HCT116 (cell line): ENCODE measurements around the gene ARVCF. TPM values are rescaled to one million over a fixed set of nuclear protein-coding genes. Genes with fewer than 3 reads are reported as not detected.
A peak's percentile ranks its signal among the peaks of the same experiment; 100 is the strongest.

Experiments
- ATAC-seq: fragments of 200-7000 bp; cut with Tn5 transposase; 2 replicates; pipeline ENCODE4 v1.9.1; 2020; ENCODE audit warnings: mild to moderate bottlenecking, moderate library complexity
- BruUV-seq: library from RNA; stranded (reverse); fragments of 400-500 nt; replicated peaks from 2 replicates; lab custom pipeline; 2021; lab: Mats Ljungman, UMichigan
- CTCF ChIA-PET: fragments of 300-600 bp; sonication (Branson Sonifier 250); formaldehyde crosslinking; loops from one replicate; lab custom pipeline; 2021; ENCODE audit warnings: antibody characterized with exemption; lab: Charles Lee
- POLR2A ChIA-PET: fragments of 300-600, 350-600 bp; sonication (Branson Sonifier 250); formaldehyde crosslinking; loops from one replicate; lab custom pipeline; 2021; ENCODE audit warnings: antibody characterized with exemption; lab: Charles Lee
- RAD21 ChIA-PET, 2 experiments: fragments of 300-600 bp; sonication (Branson Sonifier 250); formaldehyde crosslinking; loops; one replicate each; lab custom pipeline; 2023; ENCODE audit warnings: low total read pairs in 2 of 2; ENCODE audit not compliant: uncharacterized antibody in 2 of 2, unreplicated experiment in 2 of 2, low non-redundant PET in 1 of 2; lab: Charles Lee
- DNase-seq: peaks from one replicate; pipeline ENCODE4 v3.0.0-alpha.2; 2010; ENCODE audit warnings: low read depth, low spot score
- H2AFZ ChIP-seq: fragments of 200-600 bp; shearing (Covaris generic), sonication (generic); 2 replicates; pipeline ENCODE4 v1.6.1; 2017; ENCODE audit warnings: low read depth, mixed run types, mixed read lengths, antibody characterized with exemption, low read length; ENCODE audit not compliant: poor library complexity, severe bottlenecking
- H3K27ac ChIP-seq: 2 replicates; pipeline ENCODE4 v1.5.1; 2012; ENCODE audit warnings: low read depth, low read length
- H3K27me3 ChIP-seq: fragments of 200-600 bp; sonication (generic); 2 replicates; pipeline ENCODE4 v1.6.1; 2016; ENCODE audit warnings: mixed run types, low read length, mixed read lengths; ENCODE audit not compliant: insufficient read depth
- H3K36me3 ChIP-seq, 2 experiments: fragments of 200-500 bp in 1 of 2; fragments of 200-600 bp in 1 of 2; sonication (Bioruptor generic) in 1 of 2; sonication (generic) in 1 of 2; 2 replicates each; pipeline versions ENCODE4 v1.5.1 to v1.6.1; 2014 to 2016; ENCODE audit warnings: low read length in 2 of 2, inconsistent platforms in 1 of 2, mixed read lengths in 1 of 2, mixed run types in 1 of 2; ENCODE audit not compliant: insufficient read depth in 2 of 2, control insufficient read depth in 1 of 2
- H3K4me1 ChIP-seq, 2 experiments: fragments of 200-600 bp in 1 of 2; sonication (generic) in 1 of 2; 2 replicates each; pipeline versions ENCODE4 v1.5.1 to v1.6.1; 2012 to 2017; ENCODE audit warnings: low read length in 2 of 2, inconsistent platforms in 1 of 2, mild to moderate bottlenecking in 1 of 2, mixed read lengths in 1 of 2, mixed run types in 1 of 2, moderate library complexity in 1 of 2; ENCODE audit not compliant: insufficient read depth in 2 of 2, control insufficient read depth in 1 of 2
- H3K4me2 ChIP-seq: fragments of 200-600 bp; sonication (generic); 2 replicates; pipeline ENCODE4 v1.6.1; 2017; ENCODE audit warnings: mixed run types, low read length, mixed read lengths
- H3K4me3 ChIP-seq, 2 experiments: fragments of 200-600 bp in 1 of 2; sonication (generic) in 1 of 2; replicated peaks in 1 of 2; 2 replicates each; pipeline ENCODE4 v1.5.1; 2011 to 2016; ENCODE audit warnings: low read length in 2 of 2, control low read depth in 1 of 2, low read depth in 1 of 2, mild to moderate bottlenecking in 1 of 2, mixed read lengths in 1 of 2, mixed run types in 1 of 2
- H3K79me2 ChIP-seq: fragments of 200-600 bp; sonication (generic); 2 replicates; pipeline ENCODE4 v1.6.1; 2017; ENCODE audit warnings: mild to moderate bottlenecking, mixed run types, low read length, moderate library complexity, mixed read lengths; ENCODE audit not compliant: insufficient read depth
- H3K9ac ChIP-seq: fragments of 200-600 bp; sonication (generic); 2 replicates; pipeline ENCODE4 v1.6.1; 2016; ENCODE audit warnings: low read length, mixed read lengths
- H3K9me2 ChIP-seq: fragments of 200-600 bp; sonication (generic), shearing (Covaris generic); 2 replicates; pipeline ENCODE4 v1.6.1; 2017; ENCODE audit warnings: mixed run types, mild to moderate bottlenecking, moderate library complexity; ENCODE audit not compliant: insufficient read depth
- H3K9me3 ChIP-seq, 2 experiments: fragments of 200-500 bp in 1 of 2; fragments of 200-600 bp in 1 of 2; sonication (Bioruptor generic) in 1 of 2; sonication (generic) in 1 of 2; 2 replicates each; pipeline ENCODE4 v1.6.1; 2014 to 2017; ENCODE audit warnings: low read length in 2 of 2, mixed read lengths in 2 of 2, inconsistent platforms in 1 of 2, low read depth in 1 of 2, mild to moderate bottlenecking in 1 of 2, mixed run types in 1 of 2, moderate library complexity in 1 of 2; ENCODE audit not compliant: control insufficient read depth in 1 of 2, insufficient read depth in 1 of 2
- H4K20me1 ChIP-seq: fragments of 200-600 bp; sonication (generic), shearing (Covaris generic); 2 replicates; pipeline ENCODE4 v1.6.1; 2017; ENCODE audit warnings: mixed run types, mild to moderate bottlenecking, moderate library complexity; ENCODE audit not compliant: insufficient read depth
- EGR1 ChIP-seq: IDR thresholded peaks from 2 replicates; pipeline ENCODE4 v1.6.1; 2012; ENCODE audit warnings: low read depth
- ELF1 ChIP-seq: IDR thresholded peaks from 2 replicates; pipeline ENCODE4 v1.6.1; 2012; ENCODE audit warnings: low read depth, borderline replicate concordance
- RAD21 ChIP-seq: IDR thresholded peaks from 2 replicates; pipeline ENCODE4 v1.6.1; 2012; ENCODE audit warnings: low read depth, mild to moderate bottlenecking
- SP1 ChIP-seq: IDR thresholded peaks from 2 replicates; pipeline ENCODE4 v1.6.1; 2012; ENCODE audit warnings: low read depth
- SRF ChIP-seq: IDR thresholded peaks from 2 replicates; pipeline ENCODE4 v1.6.1; 2012; ENCODE audit warnings: low read depth
- ZBTB33 ChIP-seq: IDR thresholded peaks from 2 replicates; pipeline ENCODE4 v1.6.1; 2011; ENCODE audit warnings: mild to moderate bottlenecking, low read length, moderate library complexity; ENCODE audit not compliant: insufficient replicate concordance; ENCODE audit errors: extremely low read depth
- intact Hi-C: fragments of 100-400 bp; cut with micrococcal nuclease; formaldehyde crosslinking; loops from 2 replicates; pipeline ENCODE4 v1.10.0; 2022
- total RNA-seq: library from RNA; stranded (reverse); gene quantifications from one replicate; pipeline ENCODE4 v1.2.1, GENCODE V29; 2021; ENCODE audit not compliant: unreplicated experiment
- TF ChIP-seq, protein P1 (sequence below), 3 experiments: fragments of 200-600 bp in 1 of 3; sonication (generic) in 1 of 3; IDR thresholded peaks in 2 of 3; conservative IDR thresholded peaks in 1 of 3; 2 replicates each; pipeline ENCODE4 v1.5.1; 2012 to 2017; ENCODE audit warnings: low read depth in 2 of 3, low read length in 2 of 3, antibody characterized with exemption in 1 of 3, borderline replicate concordance in 1 of 3, control low read depth in 1 of 3, mild to moderate bottlenecking in 1 of 3, mixed read lengths in 1 of 3, mixed run types in 1 of 3, moderate library complexity in 1 of 3; ENCODE audit not compliant: insufficient read depth in 1 of 3
- TF ChIP-seq, protein P2 (sequence below): IDR thresholded peaks from 2 replicates; pipeline ENCODE4 v1.6.1; 2012

The ARVCF gene
- total RNA-seq, 1 experiment from 2014 or later = 42.8 TPM

DNA sequence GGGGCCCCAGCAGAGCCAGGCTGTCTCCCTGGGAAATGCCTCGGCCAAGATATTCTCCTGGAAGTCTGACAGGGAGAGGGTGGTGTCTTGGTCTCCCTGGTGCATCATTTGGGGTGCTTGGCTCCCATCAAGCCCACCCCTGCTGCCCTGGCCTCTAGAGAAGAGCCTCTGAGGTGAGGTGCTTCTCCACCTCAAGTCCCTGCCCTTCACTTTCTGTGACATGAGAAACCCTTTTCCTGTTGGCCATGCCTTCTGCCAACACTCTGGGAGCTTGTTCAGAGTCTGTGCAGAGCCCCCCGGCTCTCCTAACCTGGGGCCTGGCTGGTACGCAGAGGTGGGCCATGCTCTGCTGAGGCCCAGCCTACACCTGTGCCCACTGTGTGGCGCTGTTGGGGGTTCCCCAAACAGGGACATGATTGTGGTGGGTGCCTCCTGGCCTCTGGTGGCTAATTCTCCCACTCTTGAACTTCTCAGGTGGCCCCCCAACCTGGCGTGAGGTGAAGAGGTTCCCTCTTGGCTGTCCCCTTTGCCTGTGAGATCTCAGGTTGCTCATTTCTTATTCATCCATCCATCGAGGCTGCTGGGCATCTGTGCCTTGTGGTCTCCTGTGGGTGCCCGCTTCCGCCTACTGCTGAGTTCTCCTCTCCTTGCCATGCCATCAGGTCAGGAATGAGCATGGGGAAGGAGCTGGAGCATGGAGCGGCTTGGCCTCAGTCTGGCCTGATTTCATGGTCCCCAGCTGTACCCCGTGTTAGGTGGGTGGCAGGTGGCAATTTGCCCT, 44.3 kb upstream of the ARVCF start:
- RAD21 ChIA-PET = no interaction called here
- intact Hi-C loops = no loop called here
- Histone ChIP-seq H3K27me3 (no peaks in the 10 kb centered on the region), H2AFZ (no peak overlapping the region), H3K9ac (no peak overlapping the region), H3K36me3 (no peaks in the 10 kb centered on the region; a peak in 1 of 4 replicates), H4K20me1 (no peaks in the 10 kb centered on the region), H3K79me2 (no peaks in the 10 kb centered on the region), H3K4me2 (no peak overlapping the region), H3K9me2 (no peaks in the 10 kb centered on the region), H3K27ac (no peak overlapping the region), H3K4me3 (no peak overlapping the region), H3K9me3 (no peaks in the 10 kb centered on the region), H3K4me1 (peaks cover 4 to 26% of the 10 kb centered on the region in 2 experiments)
- no peak for DNase-seq
- ATAC-seq = no peak
- CTCF ChIA-PET = interaction anchor here (0.6 kb wide), 1 partner anchor 10 kb away, joined by 4 read pairs; no protein-coding TSS in a partner anchor
- POLR2A ChIA-PET = no interaction called here
- TF ChIP-seq, protein P1, sequence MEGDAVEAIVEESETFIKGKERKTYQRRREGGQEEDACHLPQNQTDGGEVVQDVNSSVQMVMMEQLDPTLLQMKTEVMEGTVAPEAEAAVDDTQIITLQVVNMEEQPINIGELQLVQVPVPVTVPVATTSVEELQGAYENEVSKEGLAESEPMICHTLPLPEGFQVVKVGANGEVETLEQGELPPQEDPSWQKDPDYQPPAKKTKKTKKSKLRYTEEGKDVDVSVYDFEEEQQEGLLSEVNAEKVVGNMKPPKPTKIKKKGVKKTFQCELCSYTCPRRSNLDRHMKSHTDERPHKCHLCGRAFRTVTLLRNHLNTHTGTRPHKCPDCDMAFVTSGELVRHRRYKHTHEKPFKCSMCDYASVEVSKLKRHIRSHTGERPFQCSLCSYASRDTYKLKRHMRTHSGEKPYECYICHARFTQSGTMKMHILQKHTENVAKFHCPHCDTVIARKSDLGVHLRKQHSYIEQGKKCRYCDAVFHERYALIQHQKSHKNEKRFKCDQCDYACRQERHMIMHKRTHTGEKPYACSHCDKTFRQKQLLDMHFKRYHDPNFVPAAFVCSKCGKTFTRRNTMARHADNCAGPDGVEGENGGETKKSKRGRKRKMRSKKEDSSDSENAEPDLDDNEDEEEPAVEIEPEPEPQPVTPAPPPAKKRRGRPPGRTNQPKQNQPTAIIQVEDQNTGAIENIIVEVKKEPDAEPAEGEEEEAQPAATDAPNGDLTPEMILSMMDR (IDR thresholded peaks at IDR 0.05 in 2 of 3, conservative IDR thresholded peaks at IDR 0.05 in 1 of 3; ENCODE audit: borderline replicate concordance in 1 of 3, insufficient read depth in 1 of 3, low read depth in 2 of 3, low read length in 2 of 3) = peak in 2 of 3 experiments; percentile 40 to 51; a peak in 3 of 6 replicates
- TF ChIP-seq EGR1 = no peak
- BruUV-seq = no TSS peak

DNA sequence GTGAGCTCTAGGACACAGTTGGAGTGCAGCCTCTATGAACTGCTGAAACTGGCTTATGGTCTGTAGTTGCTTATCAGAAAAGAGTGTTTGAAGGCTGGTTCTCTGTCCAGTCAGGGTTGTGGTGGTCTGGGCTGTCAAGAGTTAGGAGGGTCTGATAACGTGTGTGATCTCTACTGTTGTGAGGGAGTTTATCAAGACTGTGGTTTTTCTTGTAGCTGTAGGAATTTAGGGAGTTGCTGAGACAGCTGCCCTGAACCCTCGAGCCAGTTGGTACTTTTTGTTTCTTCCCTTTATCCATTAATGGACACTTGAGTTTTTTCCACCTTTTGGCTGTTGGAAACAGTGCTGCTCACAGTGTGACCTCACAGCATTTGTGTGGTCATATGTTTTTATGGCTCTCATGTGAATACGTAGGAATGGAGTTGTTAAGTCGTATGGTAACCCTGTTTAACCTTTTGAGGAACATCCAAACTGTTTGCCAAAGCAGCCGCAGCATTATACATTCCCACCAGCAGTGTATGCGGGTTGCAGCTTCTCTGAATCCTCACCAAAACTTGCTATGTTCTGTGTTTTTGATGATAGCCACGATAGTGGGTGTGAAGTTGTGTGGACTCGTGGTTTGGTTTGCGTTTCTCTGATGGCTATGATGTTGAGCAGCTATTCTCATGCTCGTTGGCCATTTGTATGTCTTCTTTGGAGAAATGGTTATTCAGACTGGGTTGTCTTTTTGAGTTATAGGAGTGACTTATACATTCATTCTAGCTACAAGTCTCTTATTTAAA, 42.6 kb upstream of the ARVCF start:
- H3K36me3 ChIP-seq = peaks cover 0 to 3% of the 10 kb centered on the region in 2 experiments; a peak in 2 of 4 replicates
- ATAC-seq (no peak), DNase-seq (no peak)
- H3K4me3 ChIP-seq = no peak overlapping the region
- BruUV-seq = TSS peak; percentile 38
- POLR2A ChIA-PET = interaction anchor here (0.6 kb wide), 1 partner anchor 10 kb away, joined by 3 read pairs; no protein-coding TSS in a partner anchor
- H3K9ac ChIP-seq = no peak overlapping the region
- RAD21 ChIA-PET = no interaction called here
- H2AFZ ChIP-seq = no peak overlapping the region
- H3K9me2 ChIP-seq = no peaks in the 10 kb centered on the region
- no peaks in the 10 kb centered on the region for H4K20me1 ChIP-seq
- H3K27ac ChIP-seq = no peak overlapping the region
- intact Hi-C loops = no loop called here
- no peak overlapping the region for H3K4me2 ChIP-seq
- H3K4me1 ChIP-seq = peaks cover 4 to 26% of the 10 kb centered on the region in 2 experiments
- no peaks in the 10 kb centered on the region for H3K27me3 ChIP-seq
- H3K79me2 ChIP-seq = no peaks in the 10 kb centered on the region
- no peaks in the 10 kb centered on the region for H3K9me3 ChIP-seq
- CTCF ChIA-PET = no interaction called here
- TF ChIP-seq SRF = no peak
- TF ChIP-seq, protein P2, sequence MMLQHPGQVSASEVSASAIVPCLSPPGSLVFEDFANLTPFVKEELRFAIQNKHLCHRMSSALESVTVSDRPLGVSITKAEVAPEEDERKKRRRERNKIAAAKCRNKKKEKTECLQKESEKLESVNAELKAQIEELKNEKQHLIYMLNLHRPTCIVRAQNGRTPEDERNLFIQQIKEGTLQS = no peak
- TF ChIP-seq SP1 = no peak
- no peak for TF ChIP-seq ZBTB33
- no peak for TF ChIP-seq RAD21
- TF ChIP-seq ELF1 = no peak
- TF ChIP-seq, protein P1 (IDR thresholded peaks at IDR 0.05 in 2 of 3, conservative IDR thresholded peaks at IDR 0.05 in 1 of 3; ENCODE audit: borderline replicate concordance in 1 of 3, insufficient read depth in 1 of 3, low read depth in 2 of 3, low read length in 2 of 3) = no peak
